Fibroblast of lung (primary cell): ENCODE data around the gene RAP1A.

Source experiments
- CTCF ChIP-seq, 2 donors: IDR thresholded peaks in 1 of 2; conservative IDR thresholded peaks in 1 of 2; 1 replicate in 1 of 2; 2 replicates in 1 of 2; pipeline ENCODE4 v1.5.1; 2011 to 2012; ENCODE audit warnings: low read length in 2 of 2, control low read depth in 1 of 2, inconsistent platforms in 1 of 2, low read depth in 1 of 2, mild to moderate bottlenecking in 1 of 2
- EZH2 ChIP-seq: IDR thresholded peaks from 2 replicates; pipeline ENCODE4 v1.5.1; 2012; ENCODE audit warnings: low read length, control low read depth, mild to moderate bottlenecking; ENCODE audit errors: missing control alignments

DNA sequence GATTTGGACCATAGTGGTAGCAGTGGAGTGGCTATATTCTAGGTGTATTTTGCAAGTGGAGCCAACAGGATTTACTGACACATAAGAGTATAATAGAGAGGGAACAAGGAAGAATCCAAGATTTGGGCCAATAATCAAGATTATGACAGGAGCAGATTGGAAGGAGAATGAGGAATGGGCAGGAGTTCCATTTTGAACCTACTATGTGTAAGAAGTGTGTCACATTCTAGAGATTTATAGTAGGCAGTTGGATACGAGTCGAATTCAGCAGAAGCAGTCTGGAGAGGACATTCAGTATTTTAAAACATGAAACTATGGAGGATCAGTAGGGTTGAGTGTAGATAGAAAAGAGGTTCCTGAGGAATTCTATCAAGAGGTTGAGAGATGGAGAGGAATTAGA lies 97.9 kb downstream of the RAP1A start:
- no peak for TF ChIP-seq EZH2
- no peak for TF ChIP-seq CTCF (conservative IDR thresholded peaks at IDR 0.05 in 1 of 2, IDR thresholded peaks at IDR 0.05 in 1 of 2; ENCODE audit: low read depth in 1 of 2, low read length in 2 of 2)
